ENCODE results near the gene CRX.
"Not testable (repeated sequence)": the region's sequence is repeated elsewhere in the genome, so short reads cannot be mapped to it uniquely, and the experiment has no call there.

CRX gene

DNA sequence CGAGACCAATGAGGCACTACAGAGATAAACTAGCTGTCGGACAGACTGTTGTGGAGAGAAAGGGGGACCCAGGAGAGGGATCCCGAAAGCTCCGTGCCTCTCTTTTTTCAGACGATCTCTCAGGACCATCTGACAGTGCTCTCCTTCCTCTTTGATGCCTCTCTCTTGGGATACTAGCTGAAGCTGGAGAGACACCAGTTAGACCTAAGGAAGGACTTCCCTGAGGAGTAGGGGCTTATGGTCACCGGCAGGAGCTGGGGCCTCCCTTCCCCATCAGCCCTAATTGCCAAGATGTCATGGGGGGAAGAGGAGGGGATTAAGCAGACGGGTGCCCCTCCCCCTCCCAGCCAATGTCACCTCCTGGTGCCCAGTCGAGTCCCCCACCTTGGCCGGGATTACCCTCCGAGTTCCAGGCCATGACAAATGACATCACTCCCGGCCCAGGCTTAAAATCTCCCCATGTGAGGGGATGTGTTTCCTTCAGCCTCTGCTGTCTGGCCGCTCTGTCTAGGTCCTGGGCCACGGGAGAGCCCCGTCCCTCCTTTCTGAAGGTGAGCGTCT, at the start of gene CRX:
Gene CRX, plus strand, starts transcription at position 478 of the 561 bp plus-strand sequence. CDS start 12,507 bp downstream, outside the sequence.
- DNase-seq (ENCODE audit: low read depth, low spot score) = no peak

- no peak for DNase-seq (ENCODE audit: low read depth, low spot score)
These were observed 45.2 kb upstream of the CRX start for GRCh38 chr19:47776568-47776967.

GRCh38 chr19:47777245-47778048, 44.3 kb upstream of the CRX start:
- DNase-seq (ENCODE audit: low read depth, low spot score) = not testable (repeated sequence)

GRCh38 chr19:47778049-47778953, 43.4 kb upstream of the CRX start, which contains the start of gene SELENOW:
TSS of gene SELENOW (plus strand) at chr19:47778703. CDS start at chr19:47778786, 83 bp downstream.
- DNase-seq (ENCODE audit: low read depth, low spot score) = peak; percentile 34

DNA sequence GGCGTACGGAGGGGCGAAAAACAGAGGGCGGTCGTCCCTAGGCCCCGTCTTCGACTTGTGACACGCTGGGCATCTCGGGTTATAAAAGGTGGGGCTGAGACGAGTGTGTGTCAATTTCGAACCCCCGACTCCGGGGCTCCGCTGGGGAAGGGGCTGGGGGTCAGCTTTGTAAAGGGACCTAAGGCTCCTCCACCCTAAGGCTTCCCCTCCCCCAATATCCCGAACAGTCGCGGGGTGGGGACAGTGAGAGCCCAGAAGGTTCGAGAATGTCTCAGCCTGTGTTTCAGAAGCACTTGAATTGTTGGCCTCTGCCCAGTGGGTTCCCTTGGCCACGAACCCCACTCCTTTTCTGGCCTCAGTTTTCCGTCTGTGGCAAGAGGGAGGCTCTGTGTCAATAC, 42.8 kb upstream of the CRX start:
- DNase-seq (ENCODE audit: low read depth, low spot score) = no peak

DNA sequence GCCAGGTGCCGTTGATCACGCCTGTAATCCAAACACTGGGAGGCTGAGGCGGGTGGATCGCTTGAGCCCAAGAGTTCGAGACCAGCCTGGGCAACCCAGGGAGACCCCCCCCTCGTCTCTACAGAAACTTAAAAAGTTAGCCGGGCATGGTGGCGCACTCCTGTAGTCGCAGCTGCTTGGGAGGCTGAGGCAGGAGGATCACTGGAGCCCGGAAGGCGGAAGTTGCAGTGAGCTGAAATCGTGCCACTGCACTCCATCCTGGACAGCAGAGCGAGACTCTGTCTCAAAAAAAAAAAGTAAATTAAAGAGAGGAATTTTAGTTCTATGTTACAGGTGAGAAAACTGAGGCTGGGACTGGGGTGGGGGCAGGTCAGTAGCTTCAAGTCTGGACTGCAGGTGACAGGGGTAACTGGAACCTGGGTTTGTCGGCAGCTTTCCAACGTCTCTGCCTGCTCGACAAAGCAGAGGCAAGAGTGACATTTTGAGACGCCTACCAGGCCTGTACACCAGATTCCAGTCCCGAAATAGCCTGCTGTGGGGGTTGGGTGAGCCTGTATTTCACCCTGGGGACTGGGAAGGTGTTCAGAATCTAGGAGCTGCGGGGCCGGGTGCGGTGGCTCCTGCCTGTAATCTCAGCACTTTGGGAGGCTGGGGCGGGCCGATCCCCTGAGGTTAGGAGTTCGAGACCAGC, 42.1 kb upstream of the CRX start:
- DNase-seq (ENCODE audit: low read depth, low spot score) = no peak

- DNase-seq (ENCODE audit: low read depth, low spot score) = no peak
These were observed 41.6 kb upstream of the CRX start for GRCh38 chr19:47780215-47780551.

DNA sequence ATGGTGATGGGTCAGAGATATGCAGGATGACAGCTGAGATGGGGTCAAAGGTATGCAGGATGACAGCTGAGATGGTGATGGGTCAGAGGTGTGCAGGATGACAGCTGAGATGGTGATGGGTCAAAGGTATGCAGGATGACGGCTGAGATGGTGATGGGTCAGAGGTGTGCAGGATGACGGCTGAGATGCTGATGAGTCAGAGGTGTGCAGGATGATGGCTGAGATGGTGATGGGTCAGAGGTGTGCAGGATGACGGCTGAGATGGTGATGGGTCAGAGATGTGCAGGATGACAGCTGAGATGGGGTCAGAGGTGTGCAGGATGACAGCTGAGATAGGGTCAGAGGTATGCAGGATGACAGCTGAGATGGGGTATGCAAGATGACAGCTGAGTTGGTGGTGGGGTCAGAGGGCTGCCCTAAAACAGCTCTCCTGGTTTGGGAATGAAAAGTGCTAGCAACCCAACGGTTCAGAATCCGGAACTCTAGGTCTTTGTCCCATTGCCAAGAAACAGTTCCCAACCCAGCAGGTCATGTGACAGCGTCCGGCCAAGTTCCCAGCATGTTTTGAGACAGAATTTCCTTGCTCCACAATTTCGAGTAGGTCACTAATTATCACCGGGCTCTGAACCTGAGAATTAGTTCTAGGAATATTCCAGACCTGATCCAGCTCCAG, 40.0 kb upstream of the CRX start:
- DNase-seq (ENCODE audit: low read depth, low spot score) = no peak

DNA sequence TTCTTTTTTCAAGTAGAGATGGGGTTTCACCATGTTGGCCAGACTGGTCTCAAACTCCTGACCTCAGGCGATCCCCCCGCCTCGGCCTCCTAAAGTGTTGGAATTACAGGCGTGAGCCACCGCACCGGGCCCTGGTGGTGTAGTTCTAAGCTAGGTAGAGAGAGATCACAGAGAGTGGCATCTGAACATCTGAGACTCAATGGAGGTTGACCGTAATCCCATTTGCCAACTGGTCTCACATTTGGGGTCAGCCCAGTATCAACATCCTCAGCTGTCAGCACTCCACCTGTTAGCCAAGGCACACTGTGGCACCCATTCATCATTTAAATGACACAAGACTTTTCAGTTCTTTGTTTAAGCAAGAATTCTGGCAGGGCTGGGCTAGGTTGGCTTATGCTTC, 35.2 kb upstream of the CRX start:
- DNase-seq (ENCODE audit: low read depth, low spot score) = no peak

GRCh38 chr19:47787307-47787706, 34.4 kb upstream of the CRX start:
- DNase-seq (ENCODE audit: low read depth, low spot score) = not testable (repeated sequence)

- DNase-seq (ENCODE audit: low read depth, low spot score) = not testable (repeated sequence)
These were observed 31.9 kb upstream of the CRX start for GRCh38 chr19:47789811-47790210.

GRCh38 chr19:47790398-47790814, 31.3 kb upstream of the CRX start:
- no peak for DNase-seq (ENCODE audit: low read depth, low spot score)

GRCh38 chr19:47792616-47793015, 29.1 kb upstream of the CRX start:
- no peak for DNase-seq (ENCODE audit: low read depth, low spot score)

GRCh38 chr19:47794526-47794925, 27.2 kb upstream of the CRX start:
- no peak for DNase-seq (ENCODE audit: low read depth, low spot score)

DNA sequence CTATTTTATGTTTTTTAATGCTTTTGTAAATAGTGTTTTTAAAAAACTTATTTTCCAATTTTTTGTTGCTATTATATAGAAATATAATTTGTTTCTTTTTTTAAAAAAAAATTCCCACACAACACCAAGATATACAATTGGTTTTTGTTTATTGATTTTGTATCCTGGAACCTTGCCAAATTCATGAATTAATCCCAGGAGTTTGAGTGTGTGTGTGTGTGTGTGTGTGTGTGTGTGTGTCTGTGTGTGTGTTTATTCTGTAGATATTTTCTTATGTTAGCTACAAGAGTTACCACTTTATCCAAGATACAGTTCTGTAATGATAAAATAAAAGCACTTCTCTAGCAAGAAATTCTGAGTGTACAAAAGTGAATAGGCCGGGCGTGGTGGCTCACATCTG, 25.0 kb upstream of the CRX start:
- no peak for DNase-seq (ENCODE audit: low read depth, low spot score)

- no peak for DNase-seq (ENCODE audit: low read depth, low spot score)
These were observed 23.5 kb upstream of the CRX start for GRCh38 chr19:47797996-47798903.

- no peak for DNase-seq (ENCODE audit: low read depth, low spot score)
These were observed 22.9 kb upstream of the CRX start for GRCh38 chr19:47798904-47799266.

GRCh38 chr19:47801270-47801669, 20.5 kb upstream of the CRX start:
- DNase-seq (ENCODE audit: low read depth, low spot score) = no peak

DNA sequence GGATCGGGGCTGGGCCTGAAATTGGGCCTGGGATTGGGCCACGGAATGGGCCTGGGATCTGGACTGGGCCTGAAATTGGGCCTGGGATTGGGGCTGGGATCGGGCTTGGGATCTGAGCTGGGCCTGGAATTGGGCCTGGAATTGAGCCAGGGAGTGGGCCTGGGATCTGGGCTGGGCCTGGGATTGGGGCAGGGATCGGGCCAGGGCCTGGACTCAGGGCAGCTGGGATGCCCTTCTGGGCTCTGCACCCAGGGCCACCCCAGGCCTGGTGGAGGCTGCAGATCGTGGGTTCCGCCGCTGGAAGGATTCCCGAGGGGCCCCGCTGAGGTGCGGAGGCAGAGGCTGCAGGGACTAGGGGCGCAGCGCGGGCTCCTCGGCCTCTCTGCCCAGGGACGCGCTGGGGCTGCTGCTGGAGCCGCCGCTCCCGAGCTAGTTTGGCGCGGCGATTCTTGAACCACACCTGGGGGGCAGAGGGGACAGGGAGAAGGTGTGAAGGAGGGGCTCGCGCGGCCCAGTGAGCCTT, 19.2 kb upstream of the CRX start:
- no peak for DNase-seq (ENCODE audit: low read depth, low spot score)

- not testable (repeated sequence) for DNase-seq (ENCODE audit: low read depth, low spot score)
These were observed 18.6 kb upstream of the CRX start for GRCh38 chr19:47803148-47803547.

Data from brain pericyte (primary cell).